Loucy (cell line): ENCODE measurements around the gene KSR2.

Experiments used
- H2AFZ ChIP-seq: fragments of 200-600 bp; sonication (generic); 2 replicates; pipeline ENCODE4 v1.6.0; 2016; ENCODE audit warnings: antibody characterized with exemption, mild to moderate bottlenecking, low read length, moderate library complexity
- H3F3A ChIP-seq: fragments of 200-600 bp; 2 replicates; pipeline ENCODE4 v1.6.0; 2016; ENCODE audit warnings: antibody characterized with exemption, low read depth, mild to moderate bottlenecking
- H3K27me3 ChIP-seq: fragments of 200-600 bp; sonication (generic); 2 replicates; pipeline ENCODE4 v1.6.1; 2014; ENCODE audit warnings: low read length, mild to moderate bottlenecking; ENCODE audit not compliant: insufficient read depth, poor library complexity, severe bottlenecking
- H3K36me3 ChIP-seq: fragments of 200-600 bp; sonication (generic); 2 replicates; pipeline ENCODE4 v1.6.1; 2016; ENCODE audit warnings: low read length; ENCODE audit not compliant: insufficient read depth
- H3K4me1 ChIP-seq: fragments of 200-600 bp; sonication (generic); 2 replicates; pipeline ENCODE4 v1.5.1; 2014; ENCODE audit warnings: low read length, mild to moderate bottlenecking; ENCODE audit not compliant: insufficient read depth, poor library complexity, severe bottlenecking
- H3K4me2 ChIP-seq: fragments of 200-600 bp; sonication (generic); 2 replicates; pipeline ENCODE4 v1.6.0; 2014; ENCODE audit warnings: antibody characterized with exemption, low read length, low read depth, mild to moderate bottlenecking; ENCODE audit not compliant: poor library complexity, severe bottlenecking
- H3K4me3 ChIP-seq: fragments of 200-600 bp; sonication (generic); 2 replicates; pipeline ENCODE4 v1.5.1; 2014; ENCODE audit warnings: low read length, mild to moderate bottlenecking, mixed read lengths; ENCODE audit not compliant: poor library complexity, severe bottlenecking
- H3K79me2 ChIP-seq: fragments of 200-600 bp; sonication (generic); 2 replicates; pipeline ENCODE4 v1.6.1; 2014; ENCODE audit warnings: low read length; ENCODE audit not compliant: insufficient read depth
- H3K9ac ChIP-seq: fragments of 200-600 bp; sonication (generic); 2 replicates; pipeline ENCODE4 v1.6.0; 2014; ENCODE audit warnings: mild to moderate bottlenecking, low read depth, low read length, moderate library complexity; ENCODE audit not compliant: poor library complexity, severe bottlenecking
- H3K9me2 ChIP-seq: fragments of 200-600 bp; sonication (generic); replicated peaks from 2 replicates; pipeline ENCODE4 v1.6.1; 2016; ENCODE audit warnings: low read depth, low read length, mixed read lengths
- H3K9me3 ChIP-seq: fragments of 200-600 bp; sonication (generic); 2 replicates; pipeline ENCODE4 v1.6.1; 2014; ENCODE audit warnings: mild to moderate bottlenecking, antibody characterized with exemption, low read length, low read depth; ENCODE audit not compliant: insufficient read depth
- H4K20me1 ChIP-seq: fragments of 200-600 bp; sonication (generic); 2 replicates; pipeline ENCODE4 v1.6.0; 2014; ENCODE audit warnings: antibody characterized with exemption, low read length, mild to moderate bottlenecking; ENCODE audit not compliant: insufficient read depth, poor library complexity, severe bottlenecking
- CTCF ChIP-seq: fragments of 200-600 bp; sonication (generic); conservative IDR thresholded peaks from 2 replicates; pipeline ENCODE4 v1.5.1; 2014; ENCODE audit warnings: mild to moderate bottlenecking, antibody characterized with exemption, low read length
- EZH2phosphoT487 ChIP-seq: fragments of 200-600 bp; IDR thresholded peaks from 2 replicates; pipeline ENCODE4 v1.6.1; 2018; ENCODE audit warnings: antibody characterized with exemption, mild to moderate bottlenecking, moderate library complexity, borderline replicate concordance

Gene KSR2

DNA sequence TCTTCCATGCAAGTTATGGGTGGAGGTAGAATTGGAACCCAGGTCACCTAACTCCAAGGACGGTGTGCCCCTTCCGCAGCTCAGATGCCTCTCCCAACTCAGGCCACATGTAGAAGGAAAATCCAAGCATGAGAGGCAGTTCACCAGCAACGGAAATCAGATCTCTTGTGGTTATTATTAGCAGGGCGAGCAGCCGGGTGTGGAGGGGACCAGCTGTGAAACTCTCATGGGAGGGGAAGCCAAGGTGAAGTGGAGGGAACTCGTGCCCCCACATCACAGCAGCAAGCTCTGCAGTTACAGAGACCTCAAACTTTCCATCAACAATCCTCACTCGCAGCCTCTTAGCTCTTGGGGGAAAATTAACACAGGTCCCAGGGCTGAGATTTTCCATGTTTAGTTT lies 79.7 kb downstream of the KSR2 start:
- Histone ChIP-seq H3K4me1 (no peaks in the 10 kb centered on the region), H3K9me2 (no peaks in the 10 kb centered on the region), H3K9ac (no peak overlapping the region), H3K4me2 (no peak overlapping the region), H3K9me3 (no peaks in the 10 kb centered on the region), H3F3A (no peaks in the 10 kb centered on the region), H2AFZ (no peak overlapping the region), H3K4me3 (no peak overlapping the region), H3K27me3 (no peaks in the 10 kb centered on the region), H3K36me3 (no peaks in the 10 kb centered on the region), H3K79me2 (no peaks in the 10 kb centered on the region), H4K20me1 (no peaks in the 10 kb centered on the region)
- TF ChIP-seq EZH2phosphoT487, result no peak
- no peak for TF ChIP-seq CTCF

DNA sequence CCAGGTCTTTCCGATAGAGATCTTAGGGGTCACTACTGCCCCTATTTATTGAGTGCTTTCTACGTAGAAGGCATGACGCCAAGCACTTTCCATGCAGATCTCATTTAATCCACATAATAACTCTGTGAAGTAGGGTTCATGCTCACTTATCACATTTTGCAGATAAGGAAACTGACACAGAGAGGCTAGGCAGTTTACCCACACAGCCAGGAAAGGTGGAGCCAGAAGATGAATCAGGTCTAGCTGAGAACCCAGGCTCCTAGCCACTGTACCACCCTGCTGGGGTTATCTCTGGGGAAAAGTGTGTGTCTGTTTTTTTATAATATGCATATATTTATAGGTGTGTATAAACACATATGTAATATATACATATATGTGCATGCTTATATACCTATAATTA lies 83.6 kb downstream of the KSR2 start:
- H3K9ac ChIP-seq, result no peak overlapping the region
- H3K9me3 ChIP-seq, result no peaks in the 10 kb centered on the region
- no peaks in the 10 kb centered on the region for H3K36me3 ChIP-seq
- H3K27me3 ChIP-seq, result no peaks in the 10 kb centered on the region
- no peak overlapping the region for H3K4me3 ChIP-seq
- H3K4me1 ChIP-seq, result no peaks in the 10 kb centered on the region
- no peaks in the 10 kb centered on the region for H3K79me2 ChIP-seq
- no peak overlapping the region for H2AFZ ChIP-seq
- no peaks in the 10 kb centered on the region for H4K20me1 ChIP-seq
- no peak overlapping the region for H3K4me2 ChIP-seq
- no peak for TF ChIP-seq CTCF
- no peak for TF ChIP-seq EZH2phosphoT487
- no peaks in the 10 kb centered on the region; the same call in 1 of the 2 replicates for H3K9me2 ChIP-seq
- no peaks in the 10 kb centered on the region for H3F3A ChIP-seq

GRCh38 chr12:117884161-117884560 lies 84.6 kb downstream of the KSR2 start:
- Histone ChIP-seq H3K4me2 (no peak overlapping the region), H3K4me3 (no peak overlapping the region), H3K9me2 (no peaks in the 10 kb centered on the region; the same call in 1 of the 2 replicates), H3K9ac (no peak overlapping the region), H3K27me3 (no peaks in the 10 kb centered on the region), H3F3A (no peaks in the 10 kb centered on the region), H3K36me3 (no peaks in the 10 kb centered on the region), H3K4me1 (no peaks in the 10 kb centered on the region), H3K79me2 (no peaks in the 10 kb centered on the region), H2AFZ (no peak overlapping the region), H3K9me3 (no peaks in the 10 kb centered on the region), H4K20me1 (no peaks in the 10 kb centered on the region)
- TF ChIP-seq EZH2phosphoT487, result no peak
- TF ChIP-seq CTCF, result no peak
